AG04449 (cell line): ENCODE results near the gene GDF7.

Experiments
- CTCF ChIA-PET: fragments of 350-600 bp; formaldehyde crosslinking; extraction: SDS; loops from one replicate; lab custom pipeline; 2021; ENCODE audit warnings: antibody characterized with exemption; lab: Yijun Ruan, JAX
- POLR2A ChIA-PET: fragments of 400-600, 350-600 bp; formaldehyde crosslinking; extraction: SDS; loops from one replicate; lab custom pipeline; 2020; ENCODE audit warnings: antibody characterized with exemption, inconsistent platforms; lab: Yijun Ruan, JAX
- DNase-seq: peaks from one replicate; pipeline ENCODE4 v3.0.0-alpha.2; 2010; ENCODE audit warnings: low read depth, low spot score
- H3K4me3 ChIP-seq: 2 replicates; pipeline ENCODE4 v1.5.1; 2011; ENCODE audit warnings: low read depth, mild to moderate bottlenecking, control low read depth, low read length
- TF ChIP-seq, protein P1 (sequence below): IDR thresholded peaks from one replicate; pipeline ENCODE4 v1.5.1; 2011; ENCODE audit warnings: mild to moderate bottlenecking, moderate library complexity, low read length, control low read depth, inconsistent platforms; ENCODE audit not compliant: insufficient read depth; ENCODE audit errors: missing control alignments

The GDF7 gene

DNA sequence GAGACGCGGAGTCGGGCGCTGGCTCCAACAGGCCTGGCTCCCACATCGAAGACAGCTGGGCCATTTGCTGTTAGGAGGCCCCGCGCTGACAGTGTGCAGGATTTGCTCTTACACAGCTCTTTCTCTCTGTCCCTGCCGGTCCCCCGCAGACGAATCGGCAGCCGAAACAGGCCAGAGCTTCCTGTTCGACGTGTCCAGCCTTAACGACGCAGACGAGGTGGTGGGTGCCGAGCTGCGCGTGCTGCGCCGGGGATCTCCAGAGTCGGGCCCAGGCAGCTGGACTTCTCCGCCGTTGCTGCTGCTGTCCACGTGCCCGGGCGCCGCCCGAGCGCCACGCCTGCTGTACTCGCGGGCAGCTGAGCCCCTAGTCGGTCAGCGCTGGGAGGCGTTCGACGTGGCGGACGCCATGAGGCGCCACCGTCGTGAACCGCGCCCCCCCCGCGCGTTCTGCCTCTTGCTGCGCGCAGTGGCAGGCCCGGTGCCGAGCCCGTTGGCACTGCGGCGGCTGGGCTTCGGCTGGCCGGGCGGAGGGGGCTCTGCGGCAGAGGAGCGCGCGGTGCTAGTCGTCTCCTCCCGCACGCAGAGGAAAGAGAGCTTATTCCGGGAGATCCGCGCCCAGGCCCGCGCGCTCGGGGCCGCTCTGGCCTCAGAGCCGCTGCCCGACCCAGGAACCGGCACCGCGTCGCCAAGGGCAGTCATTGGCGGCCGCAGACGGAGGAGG lies 3.5 kb downstream of the GDF7 start:
- ChIA-PET POLR2A (interaction anchor here (0.7 kb wide), 1 partner anchor 48 kb away, joined by 3 read pairs; no protein-coding TSS in a partner anchor), CTCF (interaction anchor here (1.0 to 11.2 kb wide), 3 partner anchors 8 to 292 kb away, joined by 3 to 108 read pairs (median 20); partner anchors contain the start of gene HS1BP3)
- no peak for DNase-seq
- H3K4me3 ChIP-seq, result no peak overlapping the region
- TF ChIP-seq, protein P1, sequence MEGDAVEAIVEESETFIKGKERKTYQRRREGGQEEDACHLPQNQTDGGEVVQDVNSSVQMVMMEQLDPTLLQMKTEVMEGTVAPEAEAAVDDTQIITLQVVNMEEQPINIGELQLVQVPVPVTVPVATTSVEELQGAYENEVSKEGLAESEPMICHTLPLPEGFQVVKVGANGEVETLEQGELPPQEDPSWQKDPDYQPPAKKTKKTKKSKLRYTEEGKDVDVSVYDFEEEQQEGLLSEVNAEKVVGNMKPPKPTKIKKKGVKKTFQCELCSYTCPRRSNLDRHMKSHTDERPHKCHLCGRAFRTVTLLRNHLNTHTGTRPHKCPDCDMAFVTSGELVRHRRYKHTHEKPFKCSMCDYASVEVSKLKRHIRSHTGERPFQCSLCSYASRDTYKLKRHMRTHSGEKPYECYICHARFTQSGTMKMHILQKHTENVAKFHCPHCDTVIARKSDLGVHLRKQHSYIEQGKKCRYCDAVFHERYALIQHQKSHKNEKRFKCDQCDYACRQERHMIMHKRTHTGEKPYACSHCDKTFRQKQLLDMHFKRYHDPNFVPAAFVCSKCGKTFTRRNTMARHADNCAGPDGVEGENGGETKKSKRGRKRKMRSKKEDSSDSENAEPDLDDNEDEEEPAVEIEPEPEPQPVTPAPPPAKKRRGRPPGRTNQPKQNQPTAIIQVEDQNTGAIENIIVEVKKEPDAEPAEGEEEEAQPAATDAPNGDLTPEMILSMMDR, result no peak

DNA sequence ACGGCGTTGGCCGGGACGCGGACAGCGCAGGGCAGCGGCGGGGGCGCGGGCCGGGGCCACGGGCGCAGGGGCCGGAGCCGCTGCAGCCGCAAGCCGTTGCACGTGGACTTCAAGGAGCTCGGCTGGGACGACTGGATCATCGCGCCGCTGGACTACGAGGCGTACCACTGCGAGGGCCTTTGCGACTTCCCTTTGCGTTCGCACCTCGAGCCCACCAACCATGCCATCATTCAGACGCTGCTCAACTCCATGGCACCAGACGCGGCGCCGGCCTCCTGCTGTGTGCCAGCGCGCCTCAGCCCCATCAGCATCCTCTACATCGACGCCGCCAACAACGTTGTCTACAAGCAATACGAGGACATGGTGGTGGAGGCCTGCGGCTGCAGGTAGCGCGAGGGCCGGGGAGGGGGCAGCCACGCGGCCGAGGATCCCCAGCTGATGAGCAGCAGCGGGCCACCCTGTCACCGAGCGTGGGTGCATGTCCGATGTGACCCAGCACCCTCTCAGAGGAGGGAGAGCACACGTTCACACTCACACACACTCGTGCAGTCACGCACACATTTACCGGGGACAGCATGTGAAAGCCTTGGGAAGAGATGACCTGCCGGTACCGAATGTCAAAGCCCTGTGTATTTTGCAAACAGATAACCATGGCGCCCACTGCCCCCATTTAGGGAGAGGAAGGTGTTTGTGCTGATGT lies 4.2 kb downstream of the GDF7 start:
- CTCF ChIA-PET, result interaction anchor here (3.7 to 11.2 kb wide), 2 partner anchors 9 to 292 kb away, joined by 20 to 108 read pairs; no protein-coding TSS in a partner anchor
- H3K4me3 ChIP-seq, result no peak overlapping the region
- no peak for DNase-seq
- TF ChIP-seq, protein P1, result no peak
- POLR2A ChIA-PET, result interaction anchor here (0.7 kb wide), 1 partner anchor 48 kb away, joined by 3 read pairs; no protein-coding TSS in a partner anchor

DNA sequence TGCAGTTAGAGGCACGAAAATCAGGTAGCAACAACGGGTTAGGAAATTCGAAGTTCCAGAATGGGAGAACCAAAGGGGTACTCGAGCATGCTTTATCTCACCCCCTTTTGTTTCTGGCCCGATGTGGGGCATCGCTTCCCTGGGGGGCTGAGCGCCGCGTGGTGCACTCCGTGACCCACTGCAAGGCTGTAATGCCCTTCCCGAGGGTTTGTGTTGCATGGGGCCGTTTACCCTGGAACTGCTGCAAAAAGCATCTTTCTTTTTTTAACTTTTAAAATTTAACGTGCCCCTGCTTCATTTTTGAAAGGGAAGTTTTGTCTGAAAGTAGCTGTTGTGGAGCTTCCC lies 4.8 kb downstream of the GDF7 start:
- POLR2A ChIA-PET, result no interaction called here
- CTCF ChIA-PET, result interaction anchor here (3.7 to 11.2 kb wide), 2 partner anchors 10 to 291 kb away, joined by 20 to 108 read pairs; no protein-coding TSS in a partner anchor
- H3K4me3 ChIP-seq, result no peak overlapping the region
- no peak for DNase-seq
- TF ChIP-seq, protein P1, result no peak

DNA sequence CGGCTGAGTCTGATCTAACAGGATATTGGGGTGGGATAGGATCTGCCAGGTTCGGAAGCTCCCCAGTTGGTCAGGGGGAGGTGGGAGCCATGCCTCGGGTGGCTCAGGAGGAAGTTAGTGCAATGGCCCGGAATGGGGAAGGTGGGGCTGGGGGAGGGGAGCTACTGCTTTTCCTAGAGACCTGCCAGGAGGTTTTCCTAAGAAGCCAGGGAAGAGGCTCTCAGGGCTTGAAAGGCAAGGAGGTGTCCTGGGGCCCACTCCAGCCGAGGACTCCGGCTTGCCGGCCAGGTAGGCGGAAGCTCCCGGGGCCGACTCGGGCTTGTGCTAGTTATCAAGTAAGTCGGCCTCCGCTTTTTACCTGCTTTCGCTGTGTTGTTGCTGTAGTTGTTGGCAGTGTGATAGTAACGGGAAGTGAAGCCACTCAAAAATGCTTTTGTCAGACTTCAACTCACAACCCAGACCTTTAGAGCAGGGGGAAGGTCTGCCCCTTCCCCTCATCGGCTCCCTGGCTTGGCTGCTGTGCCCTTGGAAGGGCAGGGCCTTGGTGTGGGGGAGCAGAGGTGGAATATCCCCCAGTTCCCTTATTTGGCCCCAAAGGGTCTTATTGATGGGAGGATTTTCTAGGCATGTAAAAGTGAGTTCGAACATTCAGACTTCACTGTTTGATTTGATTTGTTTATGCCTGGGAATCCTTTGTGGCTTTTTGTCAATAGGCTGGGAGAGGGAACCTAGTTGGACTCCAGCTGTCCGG lies 5.4 kb downstream of the GDF7 start:
- ChIA-PET CTCF (interaction anchor here (0.9 to 11.2 kb wide), 4 partner anchors 10 to 290 kb away, joined by 3 to 108 read pairs (median 12); partner anchors contain the start of gene HS1BP3), POLR2A (no interaction called here)
- TF ChIP-seq, protein P1, result no peak
- no peak overlapping the region for H3K4me3 ChIP-seq
- DNase-seq, result no peak

DNA sequence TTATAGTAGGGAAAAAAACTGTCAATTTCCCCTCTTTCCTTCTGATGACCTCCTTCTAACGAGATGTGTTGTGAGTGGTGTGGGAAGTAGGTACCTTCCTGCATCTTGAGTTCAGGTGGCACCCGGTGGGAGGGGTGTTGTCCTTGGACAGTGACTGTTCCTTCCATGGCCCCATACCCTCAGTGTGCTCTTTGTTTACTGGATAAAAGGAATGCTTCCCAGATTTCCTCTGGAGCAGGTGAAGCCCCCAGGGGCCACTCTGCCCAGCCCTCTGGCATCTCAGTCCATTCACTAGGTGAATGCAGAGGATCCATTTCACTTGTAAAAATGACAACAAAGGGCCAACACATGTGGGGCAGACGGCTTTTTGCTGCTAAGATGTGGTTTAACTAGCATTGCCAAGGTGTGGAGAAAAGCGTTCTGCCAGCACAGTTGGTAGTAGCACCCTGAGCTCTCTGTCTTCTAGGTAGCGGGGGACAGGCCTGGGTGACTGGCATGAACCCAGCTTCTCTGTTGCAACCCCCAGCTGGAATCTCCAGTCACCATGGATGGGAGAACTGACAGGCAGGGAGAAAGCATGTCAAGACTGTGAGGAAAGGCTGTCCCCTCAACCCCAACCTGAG lies 6.9 kb downstream of the GDF7 start:
- no peak overlapping the region for H3K4me3 ChIP-seq
- TF ChIP-seq, protein P1, result no peak
- POLR2A ChIA-PET, result no interaction called here
- CTCF ChIA-PET, result interaction anchor here (0.7 to 11.2 kb wide), 4 partner anchors 12 to 289 kb away, joined by 3 to 108 read pairs (median 26); partner anchors contain the start of gene HS1BP3
- DNase-seq, result no peak
